SKM-1 treated with dmso at 0.1 percent for 144 hours (cell line): ENCODE data around the gene WSCD1.

ENCODE experiments used
- DNase-seq: peaks from one replicate; lab custom pipeline; 2025; ENCODE audit not compliant: unreplicated experiment; lab: John Stamatoyannopoulos, UW

Gene WSCD1

GRCh38 chr17:6069539-6070429 lies at the start of gene WSCD1:
TSS of gene WSCD1 (plus strand) at chr17:6070379. CDS start at chr17:6080659, 10,280 bp downstream.
- no peak for DNase-seq

GRCh38 chr17:6021011-6021400 lies 49.2 kb upstream of the WSCD1 start:
- no peak for DNase-seq

- no peak for DNase-seq
Observed at GRCh38 chr17:6021627-6022026, 48.6 kb upstream of the WSCD1 start.

- no peak for DNase-seq
Observed at GRCh38 chr17:6023036-6023831, 46.9 kb upstream of the WSCD1 start.

GRCh38 chr17:6024576-6024975 lies 45.6 kb upstream of the WSCD1 start:
- DNase-seq, result no peak

- no peak for DNase-seq
Observed at GRCh38 chr17:6027342-6028024, 42.7 kb upstream of the WSCD1 start.

- no peak for DNase-seq
Observed at GRCh38 chr17:6028294-6028693, 41.9 kb upstream of the WSCD1 start.

- DNase-seq, result no peak
Observed at GRCh38 chr17:6035801-6036394, 34.3 kb upstream of the WSCD1 start.

GRCh38 chr17:6040504-6040903 lies 29.7 kb upstream of the WSCD1 start:
- no peak for DNase-seq

- no peak for DNase-seq
Observed at GRCh38 chr17:6041246-6041645, 28.9 kb upstream of the WSCD1 start.

- no peak for DNase-seq
Observed at GRCh38 chr17:6043405-6043804, 26.8 kb upstream of the WSCD1 start.

- no peak for DNase-seq
Observed at GRCh38 chr17:6044261-6044660, 25.9 kb upstream of the WSCD1 start.

GRCh38 chr17:6045621-6046357 lies 24.4 kb upstream of the WSCD1 start:
- DNase-seq, result no peak

GRCh38 chr17:6046431-6046830 lies 23.7 kb upstream of the WSCD1 start:
- DNase-seq, result no peak

GRCh38 chr17:6046931-6047330 lies 23.2 kb upstream of the WSCD1 start:
- no peak for DNase-seq

GRCh38 chr17:6047966-6048365 lies 22.2 kb upstream of the WSCD1 start:
- DNase-seq, result no peak

GRCh38 chr17:6048486-6048885 lies 21.7 kb upstream of the WSCD1 start:
- DNase-seq, result no peak

- DNase-seq, result no peak
Observed at GRCh38 chr17:6052926-6053325, 17.3 kb upstream of the WSCD1 start.

- no peak for DNase-seq
Observed at GRCh38 chr17:6054372-6054771, 15.8 kb upstream of the WSCD1 start.

- DNase-seq, result no peak
Observed at GRCh38 chr17:6056104-6056503, 14.1 kb upstream of the WSCD1 start.
